Stimulated activated CD4-positive, alpha-beta T cell treated with anti-CD3 and anti-CD28 coated beads, Interleukin-2, amount 100 ng/mL, for 48 hours (primary cell): ENCODE results near the gene IFNGR2.
"Not testable (repeated sequence)": the region's sequence is repeated elsewhere in the genome, so short reads cannot be mapped to it uniquely, and the experiment has no call there.

Source experiments
- DNase-seq, 2 donors: peaks; one replicate each; pipeline ENCODE4 v3.0.0-alpha.2; 2020

IFNGR2 gene

DNA sequence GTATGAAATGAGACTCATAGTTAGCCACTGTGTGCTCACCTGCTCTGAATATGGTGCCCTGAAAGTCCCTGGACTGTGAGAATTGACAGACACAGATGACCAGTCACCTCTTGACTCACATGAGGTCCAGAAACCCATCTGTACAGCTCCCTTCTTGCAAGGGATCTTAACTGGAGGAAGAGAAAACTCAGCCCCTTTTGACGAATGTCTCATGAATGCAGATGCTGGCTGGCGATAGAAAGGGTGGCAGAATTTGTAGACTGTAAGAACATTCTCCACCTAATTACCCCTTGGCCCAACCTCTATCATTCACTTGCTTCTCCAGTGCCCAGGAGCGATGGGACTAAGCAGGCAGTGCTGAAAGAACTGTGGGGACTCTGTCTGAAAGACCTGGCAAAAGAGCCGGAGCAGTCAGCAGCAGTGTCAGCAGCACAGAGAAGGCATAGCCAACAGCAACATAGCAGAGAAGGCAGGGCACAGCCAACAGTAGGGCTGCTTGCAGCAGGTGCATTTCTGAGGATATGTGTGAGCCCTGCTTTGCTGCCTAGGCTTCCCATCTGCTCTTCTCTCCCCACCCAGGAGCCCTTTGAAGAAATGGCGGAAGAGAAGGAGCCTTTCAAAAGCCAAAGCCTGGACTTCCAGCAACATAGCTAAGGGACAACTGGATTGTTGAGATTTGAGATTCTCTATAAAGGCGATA, 25.8 kb upstream of the IFNGR2 start:
- DNase-seq = no peak

DNA sequence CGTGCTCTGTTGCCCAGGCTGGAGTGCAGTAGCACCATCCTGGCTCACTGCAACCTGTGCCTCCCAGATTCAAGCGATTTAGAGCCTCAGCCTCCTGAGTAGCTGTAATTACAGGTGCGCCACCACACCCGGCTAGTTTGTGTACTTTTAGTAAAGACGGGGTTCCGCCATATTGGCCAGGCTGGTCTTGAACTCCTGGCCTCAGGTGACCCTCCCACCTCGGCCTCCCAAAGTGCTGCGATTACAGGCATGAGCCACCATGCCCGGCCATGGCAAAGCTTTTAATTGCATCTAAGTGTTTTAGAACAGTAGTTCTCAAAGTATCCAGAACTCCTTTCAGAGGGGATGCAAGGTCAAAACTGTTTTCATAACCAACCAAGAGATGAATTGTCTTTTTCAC, 25.1 kb upstream of the IFNGR2 start:
- no peak for DNase-seq

DNA sequence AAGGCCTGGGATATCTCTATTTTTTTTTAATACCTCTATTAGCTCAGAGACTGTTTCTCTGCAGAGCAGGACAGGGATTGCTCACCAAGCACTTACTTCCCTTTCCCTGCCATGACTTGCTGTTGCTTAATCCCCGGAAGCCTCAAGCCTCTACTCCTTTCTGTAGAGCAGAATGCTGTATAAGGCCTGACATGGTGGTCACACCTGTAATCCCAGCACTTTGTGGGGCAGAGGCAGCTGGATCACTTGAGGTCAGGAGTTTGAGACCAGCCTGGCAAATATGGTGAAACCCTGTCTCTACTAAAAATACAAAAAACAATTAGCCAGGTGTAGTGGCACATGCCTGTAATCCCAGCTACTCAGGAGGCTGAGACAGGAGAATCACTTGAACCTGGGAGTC, 23.3 kb upstream of the IFNGR2 start:
- DNase-seq = not testable (repeated sequence)

DNA sequence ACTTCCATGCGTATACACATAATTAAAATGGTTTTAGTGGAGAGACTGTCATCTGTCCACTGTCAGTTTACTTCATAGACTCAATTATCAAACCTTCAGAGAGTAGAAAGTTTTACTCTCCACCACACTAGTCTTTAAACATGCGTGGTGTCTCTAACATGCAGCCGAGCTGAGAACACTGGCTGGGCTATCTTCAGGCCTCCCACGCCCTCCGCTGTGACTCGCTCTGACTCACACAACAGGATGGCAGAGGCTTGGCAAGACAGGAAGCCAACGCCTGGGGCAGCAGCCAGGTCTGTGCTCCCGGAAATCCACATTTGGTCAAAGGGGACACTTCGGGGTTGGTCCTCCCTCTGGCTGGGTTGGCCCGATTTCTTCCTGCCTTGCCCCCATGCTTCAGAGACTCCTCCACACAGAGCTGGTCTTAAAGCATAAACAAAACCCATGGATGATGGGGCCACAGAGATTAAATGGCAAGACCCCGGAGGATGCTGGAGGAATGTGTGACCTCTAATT, 22.7 kb upstream of the IFNGR2 start:
- DNase-seq = peak; percentile 81 to 83

DNA sequence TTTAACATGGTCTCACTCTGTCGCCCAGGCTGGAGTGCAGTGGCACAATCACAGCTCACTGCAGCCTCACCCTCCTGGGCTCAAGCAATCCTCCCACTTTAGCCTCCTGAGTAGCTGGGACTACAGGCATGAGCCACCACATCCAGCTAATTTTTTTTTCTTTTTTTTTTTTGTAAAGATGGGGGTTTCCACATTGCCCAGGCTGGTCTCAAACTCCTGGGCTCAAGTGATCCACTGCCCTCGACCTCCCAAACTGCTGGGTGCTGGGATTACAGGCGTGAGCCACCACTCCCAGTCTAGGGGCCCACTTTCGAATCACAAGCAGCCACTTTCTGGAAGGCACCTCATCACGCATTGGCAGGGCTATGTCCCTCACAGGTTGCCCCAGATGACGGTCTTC, 21.8 kb upstream of the IFNGR2 start:
- not testable (repeated sequence) for DNase-seq

DNA sequence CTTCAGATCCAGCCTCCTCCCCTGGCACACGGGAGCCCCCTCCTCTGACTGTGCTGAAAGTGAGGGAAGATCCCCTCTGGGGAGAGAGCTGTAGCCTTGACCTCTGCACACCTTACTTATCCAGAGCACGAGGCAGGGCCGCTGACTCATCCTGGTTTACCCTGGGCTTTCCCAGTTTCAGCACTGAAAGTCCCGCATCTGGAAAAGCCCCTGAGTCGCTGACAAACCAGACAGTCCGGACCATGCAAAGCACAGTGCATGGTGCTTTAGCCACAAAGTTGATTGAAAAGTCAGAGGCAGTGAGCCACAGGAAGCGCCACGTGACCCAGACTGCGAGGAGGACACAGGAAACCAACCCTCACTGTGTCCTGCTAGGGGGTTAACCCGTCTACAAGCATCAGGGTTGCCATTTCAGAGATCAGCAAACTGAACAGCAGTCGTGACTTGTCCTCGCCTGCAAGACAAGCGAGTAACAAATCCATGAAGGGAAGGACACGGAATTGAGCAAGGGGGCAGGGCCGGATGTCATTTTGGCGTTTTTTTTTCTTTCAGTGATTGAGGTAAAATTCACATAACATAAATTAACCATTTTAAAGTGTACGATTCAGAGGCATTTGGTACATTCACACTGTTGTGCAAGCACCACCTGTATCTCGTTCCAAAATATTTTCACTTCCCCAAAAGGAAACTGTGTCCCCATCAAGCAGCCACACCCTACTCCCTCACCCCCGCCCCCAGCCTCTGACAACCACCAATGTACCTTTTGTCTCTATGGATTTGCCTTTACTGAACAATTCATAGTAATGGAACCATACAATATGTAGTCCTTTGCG, 19.9 kb upstream of the IFNGR2 start:
- DNase-seq = peak; percentile 52 to 59

DNA sequence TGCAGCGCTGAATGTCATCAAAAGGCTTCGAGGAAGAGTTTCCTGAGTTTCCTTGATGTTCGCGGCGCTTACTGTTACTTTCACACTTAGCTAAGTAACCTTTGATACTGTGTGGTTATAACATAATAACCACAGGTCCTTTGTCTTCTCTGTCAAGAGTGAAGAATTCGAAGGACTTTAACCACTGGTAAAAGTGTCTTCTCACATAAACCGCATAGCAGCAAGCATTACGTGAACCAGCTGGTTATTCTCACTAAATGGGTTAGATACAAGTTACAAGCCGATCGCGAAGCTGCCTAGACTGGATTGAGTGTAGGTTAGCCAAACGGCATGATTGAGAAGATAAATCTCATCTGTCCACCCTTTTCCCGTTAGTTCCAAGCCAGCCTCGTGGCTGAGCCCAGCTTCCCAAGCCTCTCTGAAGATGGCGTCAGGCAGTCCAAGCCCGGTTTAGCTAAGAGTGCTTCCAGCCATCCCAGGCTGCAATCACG, 18.3 kb upstream of the IFNGR2 start:
- no peak for DNase-seq

DNA sequence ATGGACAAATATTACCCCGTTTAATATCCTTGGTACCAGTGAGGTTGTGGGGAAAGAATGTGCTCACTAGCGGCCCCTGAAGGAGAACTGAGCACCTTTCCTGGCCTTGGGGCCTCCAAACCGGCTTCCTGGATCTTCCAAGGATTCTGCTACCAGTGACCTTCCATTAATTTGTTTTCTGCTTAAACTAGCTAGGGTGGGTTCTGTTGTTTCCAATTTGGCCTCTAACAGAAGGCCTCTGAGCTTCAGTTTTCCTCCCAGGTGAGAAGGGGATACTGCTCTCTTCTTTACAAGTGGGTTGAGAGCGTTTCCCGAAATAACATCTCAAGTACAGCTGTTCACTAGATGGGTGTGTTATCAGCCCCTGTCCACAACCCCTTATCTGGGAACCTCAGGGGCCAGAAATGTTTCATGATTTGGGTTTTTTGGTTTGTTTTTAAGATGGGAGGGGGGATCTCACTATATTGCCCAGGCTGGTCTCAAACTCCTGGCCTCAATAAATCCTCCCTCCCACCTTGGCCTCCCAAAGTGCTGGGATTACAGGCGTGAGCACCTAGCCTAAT, 16.9 kb upstream of the IFNGR2 start:
- DNase-seq = no peak

DNA sequence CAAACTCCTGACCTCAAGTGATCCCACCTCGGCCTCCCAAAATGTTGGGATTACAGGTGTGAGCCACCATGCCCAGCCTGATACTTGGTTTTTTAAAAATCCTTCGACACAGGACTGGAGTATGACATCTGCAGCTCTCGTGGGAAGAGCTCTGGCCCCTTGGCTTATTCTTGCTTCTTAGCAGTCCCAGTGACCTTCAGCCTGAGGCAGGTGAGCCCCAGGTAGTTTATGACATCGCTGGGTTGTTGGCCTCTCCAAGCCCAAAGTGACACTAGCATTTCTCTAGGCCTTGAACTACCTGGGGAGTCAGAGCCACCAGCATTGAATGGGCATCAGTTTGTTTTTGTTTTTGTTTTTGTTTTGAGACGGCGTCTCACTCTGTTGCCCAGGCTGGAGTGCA, 15.9 kb upstream of the IFNGR2 start:
- no peak for DNase-seq

DNA sequence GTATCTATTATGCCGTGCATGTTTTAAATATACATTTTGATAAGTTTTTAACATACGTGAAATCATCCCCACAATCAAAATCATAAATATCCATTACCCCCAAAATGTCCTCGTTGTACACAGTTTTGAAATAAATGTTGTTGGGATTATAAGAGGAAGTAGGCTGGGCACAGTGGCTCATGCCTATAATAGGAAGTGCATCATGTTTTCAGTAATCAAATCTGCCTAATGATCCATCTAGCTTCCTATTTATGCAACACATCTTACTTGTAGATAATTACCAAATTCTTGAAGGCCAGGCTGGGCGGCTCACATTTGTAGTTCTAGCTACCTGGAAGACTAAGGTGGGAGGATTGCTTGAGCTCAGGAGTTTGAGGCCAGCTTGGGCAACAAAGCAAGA, 15.0 kb upstream of the IFNGR2 start:
- DNase-seq = no peak

DNA sequence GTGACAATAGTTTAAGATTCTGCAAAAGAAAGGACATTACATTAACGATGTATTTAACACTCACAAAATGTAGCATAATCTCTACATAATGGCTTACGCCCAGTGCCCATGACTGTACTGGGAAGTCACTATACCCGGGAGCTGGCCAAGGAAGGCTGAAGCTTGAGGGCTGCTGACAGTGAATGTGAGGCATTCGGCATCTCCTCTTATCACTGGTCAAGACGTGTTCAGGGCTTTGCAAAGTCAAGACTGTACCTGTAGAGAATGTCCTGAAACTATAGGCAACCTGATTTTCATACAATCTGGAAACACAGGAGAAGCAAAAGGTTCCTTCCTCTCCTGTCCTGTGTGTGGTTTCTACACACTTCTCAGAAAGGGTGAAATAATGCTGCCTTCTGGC, 12.7 kb upstream of the IFNGR2 start:
- DNase-seq = no peak

DNA sequence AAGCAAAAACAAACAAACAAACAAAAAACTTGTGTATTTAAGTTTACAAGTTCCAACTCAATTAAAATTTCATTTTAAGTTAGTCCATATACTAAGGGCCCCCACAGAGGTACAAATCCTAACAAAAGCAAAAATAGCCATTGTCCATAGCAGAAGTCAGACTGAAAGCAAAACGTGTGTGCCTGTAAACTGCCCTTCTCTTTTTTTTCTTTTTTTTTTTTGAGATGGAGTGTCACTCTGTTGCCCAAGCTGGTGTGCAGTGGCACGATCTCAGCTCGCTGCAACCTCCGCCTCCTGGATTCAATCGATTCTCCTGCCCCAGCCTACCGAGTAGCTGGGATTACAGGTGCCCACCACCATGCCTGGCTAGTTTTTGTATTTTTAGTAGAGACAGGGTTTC, 11.6 kb upstream of the IFNGR2 start:
- DNase-seq = no peak

DNA sequence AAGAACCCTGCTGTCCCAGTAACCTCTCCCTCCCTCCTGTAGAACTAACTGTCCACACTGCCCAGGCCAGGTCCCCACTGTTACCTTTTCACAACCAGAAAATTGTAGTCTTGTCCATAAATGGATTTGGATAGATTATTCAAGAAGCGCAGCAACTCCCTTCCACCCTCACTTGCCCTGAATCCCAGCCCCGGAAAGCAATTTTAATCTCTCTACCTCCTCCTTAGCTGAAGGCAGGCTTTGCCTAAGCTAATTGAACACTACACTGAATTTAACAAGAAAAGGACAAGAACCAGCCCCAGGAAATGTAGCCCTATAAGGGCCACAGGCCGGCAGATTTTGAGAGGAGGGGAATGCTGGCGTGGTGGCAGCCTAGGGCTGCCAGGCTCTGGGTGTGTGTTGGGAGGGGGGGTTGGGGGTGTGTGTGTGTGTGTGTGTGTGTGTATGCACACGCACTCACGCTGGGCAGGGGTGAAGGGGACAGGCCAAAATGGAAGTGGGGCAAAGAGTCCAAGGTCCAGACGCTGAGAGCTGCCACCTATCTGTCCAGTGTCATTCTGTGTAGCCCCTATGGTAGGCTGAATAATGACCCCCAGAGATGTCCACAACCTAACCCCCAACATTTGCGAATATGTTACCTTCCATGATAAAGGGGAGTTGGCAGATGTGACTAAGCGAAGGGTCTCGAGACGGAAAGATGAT, 10.8 kb upstream of the IFNGR2 start:
- no peak for DNase-seq

DNA sequence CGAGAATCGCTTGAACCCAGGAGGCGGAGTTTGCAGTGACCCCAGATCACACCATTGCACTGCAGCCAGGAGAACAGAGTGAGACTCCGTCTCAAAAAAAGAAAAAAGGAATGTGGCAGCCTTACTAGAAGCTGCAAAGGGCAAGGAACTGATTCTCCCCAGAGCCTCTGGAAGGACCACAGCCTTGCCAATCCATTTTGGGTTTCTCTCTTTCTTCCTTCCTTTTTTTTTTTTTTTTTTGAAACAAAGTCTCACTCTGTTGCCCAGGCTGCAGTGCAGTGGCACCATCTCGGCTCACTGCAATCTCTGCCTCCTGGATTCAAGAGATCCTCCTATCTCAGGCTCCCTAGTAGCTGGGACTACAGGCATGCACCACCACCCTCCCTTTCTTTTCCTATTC, 9.9 kb upstream of the IFNGR2 start:
- no peak for DNase-seq

DNA sequence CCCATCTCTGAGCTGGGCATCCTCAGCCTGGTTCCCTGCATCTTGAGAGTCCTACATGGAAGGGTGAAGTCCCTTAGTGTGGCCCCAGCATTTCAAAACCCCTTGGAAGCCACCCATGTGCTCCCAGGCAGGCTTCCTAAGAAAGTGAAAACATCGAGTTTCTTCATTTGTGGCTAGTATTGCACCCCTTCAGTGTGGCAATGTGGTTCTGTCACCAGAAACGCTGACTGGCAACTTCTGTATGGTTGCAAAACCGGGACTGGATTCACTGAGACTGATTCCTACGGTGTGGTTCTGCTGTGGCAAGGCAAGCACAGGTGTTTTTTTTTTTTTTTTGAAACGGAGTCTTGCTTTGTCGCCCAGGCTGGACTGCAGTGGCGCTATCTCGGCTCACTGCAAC, 9.0 kb upstream of the IFNGR2 start:
- DNase-seq = no peak

DNA sequence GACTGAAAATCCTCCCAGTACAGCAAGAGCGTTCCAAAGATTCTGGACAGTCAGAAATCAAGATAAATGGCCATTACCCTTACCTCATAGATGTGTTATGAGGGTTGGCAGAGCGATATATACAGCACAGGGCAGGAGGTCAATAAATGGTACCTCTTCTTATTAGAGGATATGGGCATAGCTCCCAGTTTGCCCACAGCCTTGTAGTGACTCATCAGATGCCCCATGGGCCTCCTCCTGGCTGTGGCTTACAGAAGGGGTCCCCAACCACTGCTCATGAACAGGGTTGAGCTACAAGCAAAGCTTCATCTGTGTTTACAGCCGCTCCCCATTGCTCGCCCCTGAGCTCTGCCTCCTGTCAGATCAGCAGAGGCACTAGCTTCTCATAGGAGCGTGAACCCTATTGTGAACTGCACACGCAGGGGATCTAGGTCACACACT, 7.3 kb upstream of the IFNGR2 start:
- no peak for DNase-seq

DNA sequence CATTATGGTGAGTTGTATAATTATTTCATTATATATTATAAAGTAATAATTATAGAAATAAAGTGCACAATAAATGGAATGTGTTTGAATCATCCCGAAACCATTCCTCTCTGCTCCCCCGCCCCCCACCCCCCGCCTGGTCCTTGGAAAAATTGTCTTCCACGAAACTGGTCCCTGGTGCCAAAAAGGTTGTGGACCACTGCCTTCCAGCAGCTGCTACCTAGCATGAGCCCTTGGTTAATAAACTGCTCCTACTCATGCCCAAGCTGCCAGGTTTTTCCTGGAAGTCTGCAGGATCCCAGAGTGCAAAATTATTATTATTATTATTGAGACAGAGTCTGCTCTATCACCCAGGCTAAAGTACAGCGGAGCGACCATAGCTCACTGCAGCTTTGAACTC, 6.8 kb upstream of the IFNGR2 start:
- DNase-seq = no peak

DNA sequence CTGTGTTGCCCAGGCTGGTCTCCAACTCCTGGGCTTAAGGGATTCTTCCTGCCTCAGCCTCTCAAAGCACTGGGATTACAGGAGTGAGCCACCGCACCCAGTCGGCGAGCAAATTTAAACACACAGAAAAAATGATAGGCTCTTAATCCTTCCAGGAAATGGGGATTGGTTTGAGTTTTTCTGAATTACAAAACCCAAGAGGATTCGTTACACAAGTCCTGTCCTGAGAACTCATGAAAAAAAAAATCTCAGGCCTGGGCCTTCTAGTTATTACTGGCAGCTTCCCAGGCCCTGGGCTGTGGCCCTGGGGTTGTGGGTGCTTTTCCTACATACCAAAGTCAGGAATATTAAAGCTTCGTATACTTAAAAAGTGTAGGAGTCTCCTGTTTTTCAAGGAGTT, 6.3 kb upstream of the IFNGR2 start:
- DNase-seq = no peak

DNA sequence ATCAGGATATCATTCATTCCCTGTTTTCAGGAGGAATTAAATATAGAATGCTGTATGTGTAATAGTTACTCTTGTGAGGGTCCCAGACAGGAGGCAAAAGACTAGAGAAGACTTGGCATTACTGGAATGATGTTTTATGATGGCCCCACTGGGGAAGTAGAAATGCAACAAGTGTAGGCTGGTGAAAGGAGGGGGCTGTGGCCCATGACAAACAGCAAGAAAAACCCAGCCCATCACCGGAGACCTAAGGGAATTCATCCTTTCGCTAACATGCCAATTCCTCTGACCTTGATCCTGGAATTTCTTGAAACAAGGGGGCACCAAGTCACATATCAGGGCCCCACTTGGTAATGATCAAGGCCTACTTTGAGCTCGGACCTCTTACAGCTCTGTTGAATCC, 5.5 kb upstream of the IFNGR2 start:
- no peak for DNase-seq

DNA sequence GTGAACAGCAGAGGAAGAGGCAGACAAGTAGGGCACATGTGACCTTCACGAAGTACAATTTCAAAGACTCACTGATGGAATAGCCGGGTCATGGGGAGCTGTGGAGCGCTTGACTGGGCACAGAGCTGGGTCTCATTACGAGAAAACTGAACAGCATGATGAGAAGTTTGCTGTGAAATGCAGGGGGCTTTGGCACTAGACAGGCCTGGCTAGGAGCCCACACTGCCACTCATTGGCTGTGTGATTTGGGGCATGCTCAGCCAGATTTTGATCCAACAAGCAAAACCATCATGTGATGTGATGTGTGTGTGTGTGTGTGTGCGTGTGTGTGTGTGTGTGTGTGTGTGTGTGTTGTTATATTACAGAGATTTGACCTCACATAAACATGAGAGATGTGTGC, 4.9 kb upstream of the IFNGR2 start:
- DNase-seq = no peak

DNA sequence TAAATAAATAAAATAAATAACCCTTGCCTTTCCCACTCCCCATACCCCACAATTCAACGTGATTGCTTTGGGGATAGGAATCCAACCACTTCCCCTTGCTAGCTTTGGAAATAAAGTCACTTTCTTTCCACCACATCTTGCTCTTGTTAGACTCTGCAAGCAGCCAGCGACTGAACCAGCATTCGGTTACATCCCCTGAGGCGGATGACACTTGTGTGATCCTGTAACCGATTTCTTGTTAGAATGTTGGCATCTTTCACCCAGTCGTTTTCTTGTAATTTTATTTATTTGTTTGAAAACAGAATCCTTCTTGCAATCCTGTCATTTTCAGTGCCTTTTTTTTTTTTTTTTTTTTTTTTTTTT, 1.6 kb upstream of the IFNGR2 start:
- no peak for DNase-seq

DNA sequence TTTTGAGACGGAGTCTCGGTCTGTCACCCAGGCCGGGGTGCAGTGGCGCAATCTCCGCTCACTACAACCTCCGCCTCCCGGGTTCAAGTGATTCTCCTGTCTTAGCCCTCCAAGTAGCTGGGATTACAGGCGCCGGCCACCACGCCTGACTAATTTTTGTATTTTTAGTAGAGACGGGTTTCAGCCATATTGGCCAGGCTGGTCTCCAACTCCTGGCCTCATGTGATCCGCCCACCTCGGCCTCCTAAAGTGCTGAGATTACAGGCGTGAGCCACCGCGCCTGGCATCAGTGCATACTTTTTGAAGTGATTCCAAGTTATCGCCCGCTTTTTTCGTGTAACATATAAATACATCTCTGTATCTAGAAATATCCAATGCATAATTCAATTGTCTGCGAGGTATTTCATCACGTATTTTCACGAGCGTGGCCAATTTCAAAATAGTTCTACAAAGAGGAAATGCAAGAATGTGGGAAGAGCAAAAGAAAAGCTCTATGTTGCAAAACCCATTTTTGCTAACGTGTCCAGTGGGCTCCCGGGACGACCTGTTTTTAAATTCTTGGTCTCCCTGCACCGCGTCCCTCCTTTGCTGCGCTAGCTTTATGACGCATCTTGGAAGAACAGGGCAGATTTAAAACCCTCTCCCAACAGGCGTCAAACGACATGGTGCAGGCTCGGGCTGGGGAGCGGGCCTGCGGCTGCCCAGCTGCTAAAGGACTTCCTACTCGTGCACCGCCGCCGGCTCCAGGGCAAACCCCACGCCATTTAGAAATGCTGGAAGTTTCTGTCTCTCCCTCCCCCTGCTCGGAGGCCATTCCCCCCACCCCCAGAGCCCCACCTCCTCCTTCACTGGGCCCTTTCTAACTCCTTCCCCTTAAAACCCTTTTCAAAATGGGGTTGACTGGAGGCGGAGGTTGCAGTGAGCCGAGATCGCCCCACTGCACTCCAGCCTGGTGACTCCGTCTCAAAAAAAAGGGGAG, 923 bp upstream of the IFNGR2 start:
- DNase-seq = no peak
